HepG2 (cell line): ENCODE data around the gene CACNA2D1. TPM values are rescaled to one million over a fixed set of nuclear protein-coding genes. Genes with fewer than 3 reads are reported as not detected.

ENCODE experiments used
- ATAC-seq: fragments of 200-7000 bp; cut with Tn5 transposase; 3 replicates; pipeline ENCODE4 v1.9.1; 2020; ENCODE audit warnings: mild to moderate bottlenecking, moderate library complexity
- BruUV-seq: library from RNA; stranded (reverse); fragments of 400-500 nt; replicated peaks from 2 replicates; lab custom pipeline; 2021; lab: Mats Ljungman, UMichigan
- CTCF ChIA-PET: fragments of 300-600 bp; formaldehyde crosslinking; extraction: SDS; loops from one replicate; lab custom pipeline; 2021; ENCODE audit warnings: low total read pairs, inconsistent platforms, low intra/inter-chr PET ratio; lab: Yijun Ruan, JAX
- POLR2A ChIA-PET: fragments of 350-600 bp; sonication (Branson Sonifier 250); formaldehyde crosslinking; loops from one replicate; lab custom pipeline; 2020; ENCODE audit warnings: antibody characterized with exemption, inconsistent platforms; lab: Yijun Ruan, JAX
- DNase-seq: peaks from one replicate; pipeline ENCODE4 v3.0.0-alpha.2; 2015; ENCODE audit warnings: low spot score
- FAIRE-seq: peaks from 3 replicates; lab custom pipeline; 2011; peaks lifted over from hg19 to GRCh38; lab: Jason Lieb, UNC
- H2AFZ ChIP-seq: one replicate; pipeline ENCODE4 v1.6.1; 2011; ENCODE audit warnings: low read length, inconsistent platforms
- H3K27ac ChIP-seq: fragments of 300-600 bp; 3 replicates; pipeline ENCODE4 v1.8.0; 2011; ENCODE audit warnings: mixed run types, mild to moderate bottlenecking, mixed read lengths, low read length, inconsistent platforms; ENCODE audit not compliant: insufficient read depth; ENCODE audit errors: extremely low read length
- H3K27me3 ChIP-seq, 2 experiments: fragments of 200-600 bp in 1 of 2; 2 replicates in 1 of 2; 3 replicates in 1 of 2; pipeline versions ENCODE4 v1.6.0 to v1.8.0; 2011; ENCODE audit warnings: low read length in 2 of 2, mild to moderate bottlenecking in 2 of 2, moderate library complexity in 2 of 2, inconsistent platforms in 1 of 2; ENCODE audit not compliant: insufficient read depth in 2 of 2, control insufficient read depth in 1 of 2
- H3K36me3 ChIP-seq, 2 experiments: fragments of 200-600 bp in 1 of 2; replicated peaks in 1 of 2; 2 replicates in 1 of 2; 3 replicates in 1 of 2; pipeline versions ENCODE4 v1.5.1 to v1.8.0; 2011; ENCODE audit warnings: low read length in 2 of 2, inconsistent platforms in 1 of 2; ENCODE audit not compliant: insufficient read depth in 2 of 2, control insufficient read depth in 1 of 2
- H3K4me1 ChIP-seq: 2 replicates; pipeline ENCODE4 v1.5.1; 2012; ENCODE audit warnings: low read length, inconsistent platforms; ENCODE audit not compliant: insufficient read depth
- H3K4me2 ChIP-seq: 2 replicates; pipeline ENCODE4 v1.6.0; 2011; ENCODE audit warnings: low read depth, low read length, inconsistent platforms
- H3K4me3 ChIP-seq, 3 experiments: fragments of 200-600 bp in 1 of 3; sonication (generic), shearing (Covaris generic) in 1 of 3; replicated peaks in 1 of 3; 2 replicates each; pipeline ENCODE4 v1.5.1; 2011 to 2016; ENCODE audit warnings: low read length in 3 of 3, inconsistent platforms in 2 of 3, low read depth in 2 of 3, mild to moderate bottlenecking in 2 of 3, control low read depth in 1 of 3, mixed read lengths in 1 of 3; ENCODE audit not compliant: insufficient read depth in 1 of 3
- H3K79me2 ChIP-seq: one replicate; pipeline ENCODE4 v1.6.1; 2011; ENCODE audit warnings: low read length, inconsistent platforms; ENCODE audit not compliant: insufficient read depth
- H3K9ac ChIP-seq: 2 replicates; pipeline ENCODE4 v1.6.0; 2011; ENCODE audit warnings: mild to moderate bottlenecking, low read depth, low read length, inconsistent platforms; ENCODE audit not compliant: insufficient read depth
- H3K9me3 ChIP-seq: 2 replicates; pipeline ENCODE4 v1.5.1; 2012; ENCODE audit warnings: mild to moderate bottlenecking, low read length
- H4K20me1 ChIP-seq: 2 replicates; pipeline ENCODE4 v1.6.0; 2011; ENCODE audit warnings: inconsistent platforms, mild to moderate bottlenecking, low read length, moderate library complexity; ENCODE audit not compliant: insufficient read depth
- IRX3 ChIP-seq: sonication (generic); formaldehyde crosslinking; IDR thresholded peaks from 2 replicates; pipeline ENCODE4 v1.8.1; 2023; ENCODE audit warnings: mild to moderate bottlenecking, low read depth, missing genetic modification reagents, borderline replicate concordance
- KLF9 ChIP-seq: IDR thresholded peaks from 2 replicates; pipeline ENCODE4 v1.6.1; 2016; ENCODE audit warnings: low read depth
- NR3C1 ChIP-seq: sonication (generic); formaldehyde crosslinking; IDR thresholded peaks from 2 replicates; pipeline ENCODE4 v1.4.0; 2020; ENCODE audit warnings: missing genetic modification reagents
- RCOR2 ChIP-seq: IDR thresholded peaks from 2 replicates; pipeline ENCODE4 v1.6.1; 2016; ENCODE audit warnings: missing biosample characterization, missing genetic modification reagents
- SNAPC2 ChIP-seq: sonication (generic); formaldehyde crosslinking; IDR thresholded peaks from 2 replicates; pipeline ENCODE4 v1.8.1; 2022; ENCODE audit warnings: mild to moderate bottlenecking, missing genetic modification reagents
- ZFP1 ChIP-seq: IDR thresholded peaks from 2 replicates; pipeline ENCODE4 v1.6.1; 2016
- ZNF101 ChIP-seq: sonication (generic); formaldehyde crosslinking; IDR thresholded peaks from 2 replicates; pipeline ENCODE4 v1.4.0; 2020; ENCODE audit warnings: mild to moderate bottlenecking, low read depth, missing genetic modification reagents, borderline replicate concordance
- ZNF33B ChIP-seq: sonication (generic); formaldehyde crosslinking; IDR thresholded peaks from 2 replicates; pipeline ENCODE4 v1.5.1; 2020; ENCODE audit warnings: mild to moderate bottlenecking, missing genetic modification reagents
- ZNF564 ChIP-seq: sonication (generic); formaldehyde crosslinking; IDR thresholded peaks from 2 replicates; pipeline ENCODE4 v1.8.1; 2023; ENCODE audit warnings: mild to moderate bottlenecking, missing genetic modification reagents
- ZNF713 ChIP-seq: sonication (generic); formaldehyde crosslinking; IDR thresholded peaks from 2 replicates; pipeline ENCODE4 v1.4.0; 2020; ENCODE audit warnings: mild to moderate bottlenecking, missing genetic modification reagents
- ZNF773 ChIP-seq: sonication (generic); formaldehyde crosslinking; IDR thresholded peaks from 2 replicates; pipeline ENCODE4 v1.4.0; 2020; ENCODE audit warnings: missing genetic modification reagents, borderline replicate concordance
- WGBS: methylation state at CpG from one replicate; pipeline ENCODE4 v1.1.6; 2017; ENCODE audit warnings: low lambda C conversion rate; 5-methylcytosine and 5-hydroxymethylcytosine counted together
- in situ Hi-C: cut with HindIII; loops from 2 replicates; pipeline ENCODE4 v1.10.0; 2017; ENCODE audit warnings: low pct_unique_long_range_greater_than_20kb; ENCODE audit not compliant: extremely low pct_ligation_motif_present
- intact Hi-C: fragments of 100-400 bp; cut with micrococcal nuclease; formaldehyde crosslinking; loops from one replicate; pipeline ENCODE4 v1.10.0; 2022; ENCODE audit not compliant: unreplicated experiment
- polyA plus RNA-seq, 8 experiments: library from polyadenylated mRNA; depleted of rRNA in 3 of 8; stranded (reverse) in 7 of 8; unstranded in 1 of 8; fragments of >200 nt; fragmentation: Illumina TruSeq in 4 of 8; extraction: Trizol in 4 of 8; gene quantifications; 2 replicates each; pipeline versions ENCODE4 v1.2.1 to v1.2.3, GENCODE V29; 2011 to 2016; ENCODE audit warnings: low read depth in 4 of 8, missing spikeins in 1 of 8, mixed read lengths in 1 of 8; ENCODE audit not compliant: insufficient read depth in 1 of 8
- total RNA-seq, 5 experiments: library from RNA; depleted of rRNA; stranded (reverse); fragments of >200 nt; fragmentation: Illumina TruSeq; extraction: Trizol; gene quantifications; 2 replicates each; pipeline ENCODE4 v1.2.3, GENCODE V29; 2016; ENCODE audit warnings: low read depth in 1 of 5
- TF ChIP-seq, protein P1 (sequence below): IDR thresholded peaks from 2 replicates; pipeline ENCODE4 v1.6.1; 2016; ENCODE audit warnings: control low read depth
- TF ChIP-seq, protein P2 (sequence below): sonication (generic); formaldehyde crosslinking; IDR thresholded peaks from 2 replicates; pipeline ENCODE4 v1.8.1; 2023; ENCODE audit warnings: missing genetic modification reagents, inconsistent platforms, borderline replicate concordance
- TF ChIP-seq, protein P3 (sequence below): sonication (generic); formaldehyde crosslinking; IDR thresholded peaks from 2 replicates; pipeline ENCODE4 v1.4.0; 2020; ENCODE audit warnings: missing genetic modification reagents, borderline replicate concordance
- TF ChIP-seq, protein P4 (sequence below): sonication (generic); formaldehyde crosslinking; IDR thresholded peaks from 2 replicates; pipeline ENCODE4 v1.5.0; 2020; ENCODE audit warnings: missing genetic modification reagents

CACNA2D1 gene
- total and polyA plus RNA-seq, 2 of the 13 experiments (the other 11 are each of a cell fraction or from before 2014, with no cell fraction given): not detected

DNA sequence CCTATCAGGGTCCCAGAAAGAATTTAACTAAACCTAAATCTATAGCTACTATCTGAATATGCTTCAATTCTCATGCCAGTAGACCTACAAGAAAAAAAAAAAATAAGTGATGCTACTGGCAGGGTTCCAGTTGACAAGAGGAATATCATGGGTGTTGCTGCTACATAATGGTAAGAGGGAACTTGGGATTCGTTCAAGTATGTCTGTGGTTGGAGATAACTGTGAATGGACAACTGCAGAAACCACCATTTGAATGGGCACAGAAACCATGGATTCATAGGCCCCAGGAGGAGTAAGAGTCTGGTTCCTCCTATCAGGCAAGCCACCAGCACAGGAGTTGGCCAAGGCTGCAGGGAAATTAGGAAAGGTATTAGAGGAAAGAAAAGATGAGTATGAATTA lies 386.1 kb downstream of the CACNA2D1 start:
- TF ChIP-seq NR3C1 (CRISPR knock-in tag) (no peak), RCOR2 (no peak), ZFP1 (no peak), ZNF33B (CRISPR knock-in tag) (no peak), ZNF773 (CRISPR knock-in tag) (no peak), ZNF564 (CRISPR knock-in tag) (no peak), SNAPC2 (CRISPR knock-in tag) (no peak)
- in situ Hi-C loops: no loop called here
- POLR2A ChIA-PET: no interaction called here

DNA sequence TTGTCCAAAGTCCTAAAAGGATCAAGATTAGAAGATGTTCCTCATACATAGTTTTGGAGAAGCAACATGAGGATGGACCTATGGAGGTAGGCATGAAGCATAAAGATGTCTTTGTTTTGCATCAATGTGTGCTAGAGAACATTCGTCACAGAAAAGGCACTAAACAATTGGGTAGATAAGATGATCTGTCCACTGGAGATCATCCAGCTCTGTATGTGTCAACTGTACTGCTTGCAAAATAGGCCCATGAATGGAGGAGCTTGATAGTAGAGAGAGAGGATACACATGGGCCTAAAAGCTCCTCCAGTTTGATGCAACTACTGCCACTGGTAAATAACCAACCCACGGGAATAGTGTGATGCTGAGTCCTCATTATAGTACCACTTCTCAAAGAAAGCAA lies 387.3 kb downstream of the CACNA2D1 start:
- ATAC-seq: no peak
- Histone ChIP-seq H3K4me3 (no peak overlapping the region), H3K36me3 (no peaks in the 10 kb centered on the region), H3K4me1 (no peaks in the 10 kb centered on the region), H2AFZ (no peak overlapping the region), H3K9ac (no peak overlapping the region), H3K27me3 (no peaks in the 10 kb centered on the region), H3K4me2 (no peak overlapping the region), H3K27ac (no peak overlapping the region), H3K9me3 (no peaks in the 10 kb centered on the region), H3K79me2 (no peaks in the 10 kb centered on the region), H4K20me1 (no peaks in the 10 kb centered on the region)
- 4% methylated on average over 2 of the region's 2 CpGs for WGBS
- DNase-seq: no peak
- in situ Hi-C loops (no loop called here), intact Hi-C loops (no loop called here)
- ChIA-PET CTCF (no interaction called here), POLR2A (no interaction called here)
- no TSS peak for BruUV-seq
- no peak for FAIRE-seq
- TF ChIP-seq ZNF713 (CRISPR knock-in tag) (no peak), KLF9 (CRISPR knock-in tag) (no peak), IRX3 (CRISPR knock-in tag) (no peak), ZNF101 (CRISPR knock-in tag) (no peak)
- TF ChIP-seq, protein P1, sequence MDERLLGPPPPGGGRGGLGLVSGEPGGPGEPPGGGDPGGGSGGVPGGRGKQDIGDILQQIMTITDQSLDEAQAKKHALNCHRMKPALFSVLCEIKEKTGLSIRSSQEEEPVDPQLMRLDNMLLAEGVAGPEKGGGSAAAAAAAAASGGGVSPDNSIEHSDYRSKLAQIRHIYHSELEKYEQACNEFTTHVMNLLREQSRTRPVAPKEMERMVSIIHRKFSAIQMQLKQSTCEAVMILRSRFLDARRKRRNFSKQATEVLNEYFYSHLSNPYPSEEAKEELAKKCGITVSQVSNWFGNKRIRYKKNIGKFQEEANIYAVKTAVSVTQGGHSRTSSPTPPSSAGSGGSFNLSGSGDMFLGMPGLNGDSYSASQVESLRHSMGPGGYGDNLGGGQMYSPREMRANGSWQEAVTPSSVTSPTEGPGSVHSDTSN: no peak
- TF ChIP-seq, protein P2, sequence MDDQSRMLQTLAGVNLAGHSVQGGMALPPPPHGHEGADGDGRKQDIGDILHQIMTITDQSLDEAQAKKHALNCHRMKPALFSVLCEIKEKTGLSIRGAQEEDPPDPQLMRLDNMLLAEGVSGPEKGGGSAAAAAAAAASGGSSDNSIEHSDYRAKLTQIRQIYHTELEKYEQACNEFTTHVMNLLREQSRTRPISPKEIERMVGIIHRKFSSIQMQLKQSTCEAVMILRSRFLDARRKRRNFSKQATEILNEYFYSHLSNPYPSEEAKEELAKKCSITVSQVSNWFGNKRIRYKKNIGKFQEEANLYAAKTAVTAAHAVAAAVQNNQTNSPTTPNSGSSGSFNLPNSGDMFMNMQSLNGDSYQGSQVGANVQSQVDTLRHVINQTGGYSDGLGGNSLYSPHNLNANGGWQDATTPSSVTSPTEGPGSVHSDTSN (CRISPR knock-in tag): no peak
- TF ChIP-seq, protein P3, sequence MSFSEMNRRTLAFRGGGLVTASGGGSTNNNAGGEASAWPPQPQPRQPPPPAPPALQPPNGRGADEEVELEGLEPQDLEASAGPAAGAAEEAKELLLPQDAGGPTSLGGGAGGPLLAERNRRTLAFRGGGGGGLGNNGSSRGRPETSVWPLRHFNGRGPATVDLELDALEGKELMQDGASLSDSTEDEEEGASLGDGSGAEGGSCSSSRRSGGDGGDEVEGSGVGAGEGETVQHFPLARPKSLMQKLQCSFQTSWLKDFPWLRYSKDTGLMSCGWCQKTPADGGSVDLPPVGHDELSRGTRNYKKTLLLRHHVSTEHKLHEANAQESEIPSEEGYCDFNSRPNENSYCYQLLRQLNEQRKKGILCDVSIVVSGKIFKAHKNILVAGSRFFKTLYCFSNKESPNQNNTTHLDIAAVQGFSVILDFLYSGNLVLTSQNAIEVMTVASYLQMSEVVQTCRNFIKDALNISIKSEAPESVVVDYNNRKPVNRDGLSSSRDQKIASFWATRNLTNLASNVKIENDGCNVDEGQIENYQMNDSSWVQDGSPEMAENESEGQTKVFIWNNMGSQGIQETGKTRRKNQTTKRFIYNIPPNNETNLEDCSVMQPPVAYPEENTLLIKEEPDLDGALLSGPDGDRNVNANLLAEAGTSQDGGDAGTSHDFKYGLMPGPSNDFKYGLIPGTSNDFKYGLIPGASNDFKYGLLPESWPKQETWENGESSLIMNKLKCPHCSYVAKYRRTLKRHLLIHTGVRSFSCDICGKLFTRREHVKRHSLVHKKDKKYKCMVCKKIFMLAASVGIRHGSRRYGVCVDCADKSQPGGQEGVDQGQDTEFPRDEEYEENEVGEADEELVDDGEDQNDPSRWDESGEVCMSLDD: no peak
- TF ChIP-seq, protein P4, sequence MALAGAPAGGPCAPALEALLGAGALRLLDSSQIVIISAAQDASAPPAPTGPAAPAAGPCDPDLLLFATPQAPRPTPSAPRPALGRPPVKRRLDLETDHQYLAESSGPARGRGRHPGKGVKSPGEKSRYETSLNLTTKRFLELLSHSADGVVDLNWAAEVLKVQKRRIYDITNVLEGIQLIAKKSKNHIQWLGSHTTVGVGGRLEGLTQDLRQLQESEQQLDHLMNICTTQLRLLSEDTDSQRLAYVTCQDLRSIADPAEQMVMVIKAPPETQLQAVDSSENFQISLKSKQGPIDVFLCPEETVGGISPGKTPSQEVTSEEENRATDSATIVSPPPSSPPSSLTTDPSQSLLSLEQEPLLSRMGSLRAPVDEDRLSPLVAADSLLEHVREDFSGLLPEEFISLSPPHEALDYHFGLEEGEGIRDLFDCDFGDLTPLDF: no peak

More for the DNA sequence above, 386.1 kb downstream of the CACNA2D1 start:
- H3K9me3 ChIP-seq: no peaks in the 10 kb centered on the region
- intact Hi-C loops: no loop called here
- DNase-seq (no peak), FAIRE-seq (no peak), ATAC-seq (no peak)
- H3K9ac ChIP-seq: no peak overlapping the region
- H3K79me2 ChIP-seq: no peaks in the 10 kb centered on the region
- no peak overlapping the region for H2AFZ ChIP-seq
- no peaks in the 10 kb centered on the region for H3K36me3 ChIP-seq
- BruUV-seq: no TSS peak
- no peaks in the 10 kb centered on the region for H3K27me3 ChIP-seq
- no peaks in the 10 kb centered on the region for H4K20me1 ChIP-seq
- H3K4me3 ChIP-seq: no peak overlapping the region
- H3K4me2 ChIP-seq: no peak overlapping the region
- 0% methylated on average over 1 of the region's 1 CpG for WGBS
- CTCF ChIA-PET: no interaction called here
- H3K27ac ChIP-seq: no peak overlapping the region
- H3K4me1 ChIP-seq: no peaks in the 10 kb centered on the region
